IPS-20b (cell line): ENCODE measurements around the gene TRAIP.
A peak's percentile ranks its signal among the peaks of the same experiment; 100 is the strongest.

Experiments used
- H3K27ac ChIP-seq: one replicate; pipeline ENCODE4 v1.5.1; 2013; ENCODE audit warnings: low read length
- H3K27me3 ChIP-seq: 2 replicates; pipeline ENCODE4 v1.6.1; 2013; ENCODE audit warnings: mild to moderate bottlenecking, low read length, inconsistent platforms; ENCODE audit not compliant: insufficient read depth
- H3K36me3 ChIP-seq: 2 replicates; pipeline ENCODE4 v1.6.1; 2013; ENCODE audit warnings: low read depth, mild to moderate bottlenecking, inconsistent platforms, low read length, moderate library complexity; ENCODE audit not compliant: insufficient read depth
- H3K4me1 ChIP-seq: 2 replicates; pipeline ENCODE4 v1.6.1; 2013; ENCODE audit warnings: mild to moderate bottlenecking, control low read depth, inconsistent platforms, low read length, moderate library complexity; ENCODE audit not compliant: insufficient read depth
- H3K4me3 ChIP-seq: 2 replicates; pipeline ENCODE4 v1.5.1; 2013; ENCODE audit warnings: mild to moderate bottlenecking, low read length, inconsistent platforms
- H3K9ac ChIP-seq: 2 replicates; pipeline ENCODE4 v1.6.1; 2013; ENCODE audit warnings: low read depth, mild to moderate bottlenecking, inconsistent platforms, low read length, moderate library complexity
- H3K9me3 ChIP-seq: 2 replicates; pipeline ENCODE4 v1.6.1; 2013; ENCODE audit warnings: mild to moderate bottlenecking, low read depth, low read length, inconsistent platforms; ENCODE audit not compliant: insufficient read depth

TRAIP gene

GRCh38 chr3:49794926-49795905, 61.1 kb downstream of the TRAIP start:
- Histone ChIP-seq H3K9me3 (no peaks in the 10 kb centered on the region), H3K9ac (no peak overlapping the region), H3K27ac (no peak overlapping the region), H3K27me3 (peaks cover 11% of the 10 kb centered on the region; the same call in 1 of the 2 replicates), H3K4me3 (no peak overlapping the region), H3K4me1 (no peaks in the 10 kb centered on the region), H3K36me3 (no peaks in the 10 kb centered on the region)

- H3K4me1 ChIP-seq: no peaks in the 10 kb centered on the region
- no peaks in the 10 kb centered on the region for H3K36me3 ChIP-seq
- no peak overlapping the region for H3K4me3 ChIP-seq
- no peaks in the 10 kb centered on the region for H3K9me3 ChIP-seq
- no peak overlapping the region for H3K9ac ChIP-seq
- H3K27me3 ChIP-seq: 0 out of 2 replicates have a peak, but pooled peaks cover 3% of the 10 kb centered on the region
- no peak overlapping the region for H3K27ac ChIP-seq
Measured at GRCh38 chr3:49794431-49794830, 61.9 kb downstream of the TRAIP start.

GRCh38 chr3:49793486-49794085, 62.8 kb downstream of the TRAIP start:
- H3K9me3 ChIP-seq: no peaks in the 10 kb centered on the region
- no peaks in the 10 kb centered on the region for H3K36me3 ChIP-seq
- H3K4me1 ChIP-seq: no peaks in the 10 kb centered on the region
- no peak overlapping the region for H3K4me3 ChIP-seq
- H3K27me3 ChIP-seq: no peaks in the 10 kb centered on the region
- no peak overlapping the region for H3K9ac ChIP-seq
- H3K27ac ChIP-seq: no peak overlapping the region

- H3K27me3 ChIP-seq: no peaks in the 10 kb centered on the region
- H3K4me3 ChIP-seq: no peak overlapping the region
- H3K4me1 ChIP-seq: no peaks in the 10 kb centered on the region
- no peaks in the 10 kb centered on the region for H3K9me3 ChIP-seq
- no peaks in the 10 kb centered on the region for H3K36me3 ChIP-seq
- H3K27ac ChIP-seq: no peak overlapping the region
- H3K9ac ChIP-seq: no peak overlapping the region
Measured at GRCh38 chr3:49792371-49793150, 63.8 kb downstream of the TRAIP start.

GRCh38 chr3:49791571-49791970, 64.8 kb downstream of the TRAIP start:
- no peaks in the 10 kb centered on the region for H3K36me3 ChIP-seq
- H3K27ac ChIP-seq: no peak overlapping the region
- H3K4me1 ChIP-seq: no peaks in the 10 kb centered on the region
- H3K9ac ChIP-seq: no peak overlapping the region
- no peaks in the 10 kb centered on the region for H3K9me3 ChIP-seq
- no peak overlapping the region for H3K4me3 ChIP-seq
- no peaks in the 10 kb centered on the region for H3K27me3 ChIP-seq

- H3K36me3 ChIP-seq: no peaks in the 10 kb centered on the region
- no peaks in the 10 kb centered on the region for H3K9me3 ChIP-seq
- no peaks in the 10 kb centered on the region for H3K4me1 ChIP-seq
- H3K27me3 ChIP-seq: no peaks in the 10 kb centered on the region
- no peak overlapping the region for H3K27ac ChIP-seq
- H3K4me3 ChIP-seq: no peak overlapping the region
- H3K9ac ChIP-seq: no peak overlapping the region
Measured at GRCh38 chr3:49790626-49791411, 65.5 kb downstream of the TRAIP start.

- H3K9ac ChIP-seq: no peak overlapping the region
Measured at GRCh38 chr3:49788056-49788455, 68.3 kb downstream of the TRAIP start.

GRCh38 chr3:49787536-49787935, 68.8 kb downstream of the TRAIP start:
- no peak overlapping the region for H3K27ac ChIP-seq
- H3K9ac ChIP-seq: no peak overlapping the region
- no peak overlapping the region for H3K4me3 ChIP-seq

More at GRCh38 chr3:49788056-49788455, 68.3 kb downstream of the TRAIP start:
- Histone ChIP-seq H3K4me3 (no peak overlapping the region), H3K9me3 (no peaks in the 10 kb centered on the region), H3K27me3 (no peaks in the 10 kb centered on the region), H3K36me3 (peaks cover 9% of the 10 kb centered on the region; the same call in 1 of the 2 replicates), H3K27ac (no peak overlapping the region), H3K4me1 (peaks cover 3% of the 10 kb centered on the region)

GRCh38 chr3:49787182-49787464, 69.2 kb downstream of the TRAIP start:
- no peak overlapping the region for H3K27ac ChIP-seq
- peak overlapping the region; percentile 44; the same call in 1 of the 2 replicates for H3K4me3 ChIP-seq
- no peaks in the 10 kb centered on the region for H3K9me3 ChIP-seq
- no peaks in the 10 kb centered on the region for H3K27me3 ChIP-seq
- H3K4me1 ChIP-seq: peaks cover 3% of the 10 kb centered on the region
- H3K36me3 ChIP-seq: peaks cover 9% of the 10 kb centered on the region; the same call in 1 of the 2 replicates
- H3K9ac ChIP-seq: peak overlapping the region; percentile 66; the same call in 1 of the 2 replicates

More at GRCh38 chr3:49787536-49787935, 68.8 kb downstream of the TRAIP start:
- Histone ChIP-seq H3K9me3 (no peaks in the 10 kb centered on the region), H3K36me3 (peaks cover 9% of the 10 kb centered on the region; the same call in 1 of the 2 replicates), H3K27me3 (no peaks in the 10 kb centered on the region), H3K4me1 (peaks cover 3% of the 10 kb centered on the region)

- Histone ChIP-seq H3K27me3 (no peaks in the 10 kb centered on the region), H3K9ac (peak within 1 kb of the TSS; percentile 84; the same call in 1 of the 2 replicates), H3K36me3 (peaks cover 11% of the 10 kb centered on the region), H3K4me3 (peak within 1 kb of the TSS; percentile 86), H3K4me1 (peaks cover 3% of the 10 kb centered on the region), H3K9me3 (no peaks in the 10 kb centered on the region), H3K27ac (peak within 1 kb of the TSS; percentile 4)
Measured at GRCh38 chr3:49786357-49787181, 69.8 kb downstream of the TRAIP start, which contains the start of gene IP6K1. TSS of gene IP6K1 (minus strand) at chr3:49786542. CDS start at chr3:49748040, 38,502 bp downstream.
